Urinary bladder (tissue), 4 donors: ENCODE data around the gene RFXAP. TPM values are rescaled to one million over a fixed set of nuclear protein-coding genes. Genes with fewer than 3 reads are reported as not detected.

Source experiments
- DNase-seq: peaks from one replicate; pipeline ENCODE4 v3.0.0-alpha.2; 2015; ENCODE audit errors: extremely low spot score
- H3K27ac ChIP-seq: one replicate; pipeline ENCODE4 v1.5.1; 2013; ENCODE audit warnings: low read depth, mild to moderate bottlenecking, moderate library complexity
- H3K36me3 ChIP-seq: one replicate; pipeline ENCODE4 v1.6.1; 2013; ENCODE audit warnings: mild to moderate bottlenecking, moderate library complexity; ENCODE audit not compliant: insufficient read depth
- H3K4me1 ChIP-seq: one replicate; pipeline ENCODE4 v1.6.1; 2013; ENCODE audit warnings: mild to moderate bottlenecking, moderate library complexity; ENCODE audit not compliant: insufficient read depth
- H3K4me3 ChIP-seq: one replicate; pipeline ENCODE4 v1.5.1; 2013; ENCODE audit warnings: low read depth, low read length
- WGBS: extraction: QIAGEN DNeasy Blood & Tissue Kit; methylation state at CpG from one replicate; pipeline ENCODE4 v1.1.7; 2013; 5-methylcytosine and 5-hydroxymethylcytosine counted together
- polyA plus RNA-seq: library from polyadenylated mRNA; stranded (reverse); fragments of 200-250 nt; gene quantifications from one replicate; pipeline ENCODE4 v1.2.3, GENCODE V29; 2013
- total RNA-seq: library from RNA; depleted of rRNA; stranded (reverse); fragments of >200 nt; gene quantifications from one replicate; pipeline ENCODE4 v1.2.3, GENCODE V29; 2014
- donor health status: healthy with polysubstance abuse.
- donor health status: healthy.

The RFXAP gene
- total and polyA plus RNA-seq, 2 donors, result 6.1 to 10.0 TPM

DNA sequence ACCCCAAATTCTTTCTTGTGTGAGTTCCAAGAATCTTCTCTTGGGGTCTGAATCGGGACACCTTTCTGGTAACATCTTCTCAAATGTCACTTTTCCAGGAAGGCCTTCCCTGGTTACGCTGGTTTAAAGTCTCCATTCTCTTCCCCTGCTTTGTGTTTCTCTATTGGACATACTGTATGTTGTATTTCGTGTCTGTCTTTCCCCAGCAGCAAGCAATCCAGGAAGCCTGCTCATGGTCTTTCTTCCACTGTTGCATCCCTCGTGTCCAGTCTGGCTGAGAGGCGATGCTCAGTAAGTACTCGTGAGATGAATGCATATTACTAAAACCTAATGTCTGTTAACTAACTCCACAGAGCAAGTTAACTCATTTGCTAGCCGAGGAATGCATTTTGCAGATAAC lies 43.7 kb downstream of the RFXAP start:
- 72% methylated on average over 7 of the region's 7 CpGs for WGBS
- H3K36me3 ChIP-seq, result peaks cover 2% of the 10 kb centered on the region
- H3K27ac ChIP-seq, result no peak overlapping the region

DNA sequence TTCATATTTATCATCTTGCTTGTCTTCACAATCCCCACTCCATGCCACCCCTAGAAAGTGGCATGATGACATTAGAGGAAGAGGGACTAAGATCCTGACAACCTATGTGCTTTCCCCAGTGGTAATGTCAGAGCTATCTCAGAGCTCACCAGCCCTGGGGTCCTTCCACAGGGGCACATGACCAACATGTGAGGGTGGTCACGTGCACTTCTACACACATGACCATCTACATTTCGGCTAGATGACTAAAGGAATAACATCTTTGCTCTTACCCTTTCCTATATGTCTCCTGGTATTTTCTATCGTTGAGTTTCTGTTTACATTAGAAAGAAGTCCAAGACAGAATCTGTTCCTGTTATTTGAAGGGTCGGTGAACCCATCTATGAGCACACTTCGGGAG lies 46.2 kb downstream of the RFXAP start:
- peaks cover 2% of the 10 kb centered on the region for H3K36me3 ChIP-seq
- no peak overlapping the region for H3K27ac ChIP-seq
- H3K4me1 ChIP-seq, result no peaks in the 10 kb centered on the region
- WGBS, result 90% methylated on average over 5 of the region's 5 CpGs
- no peak overlapping the region for H3K4me3 ChIP-seq
- DNase-seq, result no peak

More for the DNA sequence above, 43.7 kb downstream of the RFXAP start:
- no peak for DNase-seq
- Histone ChIP-seq H3K4me1 (no peaks in the 10 kb centered on the region), H3K4me3 (no peak overlapping the region)

DNA sequence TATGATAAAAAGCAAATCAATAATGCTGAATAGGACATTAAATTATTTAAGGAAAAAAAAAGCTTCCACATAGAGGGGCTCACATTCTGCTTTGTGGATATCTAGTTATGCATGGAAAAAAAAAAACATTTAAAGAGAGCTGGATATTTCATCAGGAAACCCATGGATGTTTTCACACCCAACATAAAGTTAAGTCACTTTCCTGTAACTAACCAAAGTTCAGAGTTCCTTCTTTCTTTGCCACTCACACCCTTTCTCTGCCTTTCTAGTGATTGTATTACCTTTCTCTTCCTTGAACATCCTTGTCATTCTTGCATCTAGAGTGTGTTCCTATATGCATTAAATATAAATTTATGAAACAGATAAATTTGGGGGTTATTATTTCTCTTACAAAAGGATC lies 47.2 kb downstream of the RFXAP start:
- H3K4me3 ChIP-seq, result no peak overlapping the region
- no peaks in the 10 kb centered on the region for H3K4me1 ChIP-seq
- no peak for DNase-seq
- no peak overlapping the region for H3K27ac ChIP-seq
- peaks cover 2% of the 10 kb centered on the region for H3K36me3 ChIP-seq

DNA sequence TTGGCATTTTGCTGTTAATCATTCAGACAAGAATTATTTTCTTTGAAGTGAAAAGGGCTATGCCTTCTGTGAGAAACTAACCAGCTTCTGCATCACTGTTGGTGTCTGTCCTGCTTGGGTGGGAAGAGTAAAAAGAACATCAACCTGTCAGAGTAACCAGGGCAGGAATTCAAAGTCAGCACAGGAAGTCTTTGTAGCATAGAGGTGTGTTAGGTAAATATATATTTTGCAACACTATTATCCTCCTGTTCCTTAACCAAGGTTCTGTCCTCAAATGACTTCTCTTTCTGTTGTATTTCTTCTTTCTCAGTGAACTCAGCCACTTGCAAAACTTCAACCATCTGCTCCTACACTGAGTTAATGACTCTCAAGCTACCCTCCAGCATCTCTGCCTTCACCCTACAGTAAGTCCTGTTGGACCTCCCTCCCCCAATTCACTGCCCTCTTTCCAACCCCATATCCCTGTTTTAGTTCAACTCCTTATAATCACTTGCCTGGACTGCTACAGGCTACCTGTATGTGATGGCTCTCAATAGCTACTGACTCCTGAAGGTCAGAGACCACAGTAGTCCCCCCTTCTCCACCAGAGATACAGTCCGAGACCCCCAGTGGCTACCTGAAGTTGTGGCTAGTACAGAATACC lies 51.1 kb downstream of the RFXAP start:
- H3K36me3 ChIP-seq, result peaks cover 3% of the 10 kb centered on the region

DNA sequence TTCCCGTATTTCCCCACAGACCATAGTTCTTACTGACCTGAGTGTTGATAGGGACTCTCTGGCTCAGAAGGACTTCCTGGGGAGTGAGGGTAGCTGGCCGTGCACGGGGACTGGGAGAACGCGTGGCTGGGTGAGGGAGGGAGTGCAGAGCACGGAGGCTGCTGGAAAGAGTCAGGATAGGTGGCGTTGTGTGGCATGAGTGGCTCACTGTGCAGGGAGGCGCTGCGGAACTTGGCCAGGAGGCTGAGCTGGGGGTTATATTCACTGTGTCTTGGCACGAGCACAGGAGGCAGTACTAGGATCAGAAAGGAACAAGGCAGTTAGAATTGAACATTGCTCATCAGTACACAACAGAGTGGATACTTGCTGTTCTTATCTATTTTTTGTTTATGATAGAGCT lies 53.6 kb downstream of the RFXAP start:
- H3K4me3 ChIP-seq, result no peak overlapping the region
- no peaks in the 10 kb centered on the region for H3K4me1 ChIP-seq
- peaks cover 3% of the 10 kb centered on the region for H3K36me3 ChIP-seq
- DNase-seq, result no peak
- WGBS, result 59% methylated on average over 10 of the region's 10 CpGs
- no peak overlapping the region for H3K27ac ChIP-seq

More for the DNA sequence above, 51.1 kb downstream of the RFXAP start:
- Histone ChIP-seq H3K4me1 (no peaks in the 10 kb centered on the region), H3K4me3 (no peak overlapping the region), H3K27ac (no peak overlapping the region)
- DNase-seq, result no peak
- 91% methylated on average over 1 of the region's 1 CpG for WGBS

DNA sequence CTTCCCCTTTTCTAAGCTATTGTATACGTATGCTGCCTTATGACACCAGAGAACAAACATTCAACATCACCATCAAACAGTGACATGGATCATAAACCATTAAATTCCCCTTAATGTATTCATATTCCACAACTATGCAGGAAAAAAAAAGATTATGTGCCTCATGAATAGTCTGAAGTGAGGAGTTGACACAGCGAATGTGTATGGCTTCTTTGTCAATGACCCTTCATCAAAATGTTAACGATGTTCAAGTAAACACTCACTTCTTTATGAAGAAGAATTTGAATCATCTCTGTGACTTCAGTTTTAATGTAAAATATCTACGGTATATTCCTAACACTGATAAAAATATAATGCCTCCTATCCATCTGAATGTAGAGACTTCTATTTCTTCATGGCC lies 56.4 kb downstream of the RFXAP start:
- H3K27ac ChIP-seq, result no peak overlapping the region
- peaks cover 3% of the 10 kb centered on the region for H3K36me3 ChIP-seq
- no peak overlapping the region for H3K4me3 ChIP-seq
- DNase-seq, result no peak
- H3K4me1 ChIP-seq, result no peaks in the 10 kb centered on the region
- 76% methylated on average over 4 of the region's 4 CpGs for WGBS

DNA sequence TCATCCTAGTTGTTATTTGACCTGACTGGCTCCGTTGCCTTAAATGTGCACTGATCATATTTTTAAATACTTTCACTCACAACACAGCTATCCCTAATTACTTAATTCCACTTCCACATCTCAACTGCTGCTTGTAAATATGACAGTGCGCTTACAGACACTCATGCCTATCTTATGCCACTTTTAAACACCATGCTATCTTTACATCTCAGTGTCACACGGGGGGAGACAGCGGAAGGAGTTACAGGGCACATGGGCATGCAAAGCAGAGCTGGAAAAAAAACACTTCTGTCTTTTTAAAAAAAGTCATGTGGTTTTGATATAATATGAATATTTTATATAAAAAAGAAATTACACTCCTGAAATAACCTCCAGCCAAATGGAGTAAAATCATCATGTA lies 56.9 kb downstream of the RFXAP start:
- no peak overlapping the region for H3K4me3 ChIP-seq
- no peaks in the 10 kb centered on the region for H3K4me1 ChIP-seq
- no peak overlapping the region for H3K27ac ChIP-seq
- WGBS, result 68% methylated on average over 4 of the region's 4 CpGs
- peaks cover 3% of the 10 kb centered on the region for H3K36me3 ChIP-seq
- DNase-seq, result no peak

Other genes with a start within 250 kb of the RFXAP start
- 1.7 TPM for gene SERTM1, start 145.2 kb upstream of the RFXAP start, total RNA-seq
- 0.18 TPM for gene SERTM1, start 145.2 kb upstream of the RFXAP start, polyA plus RNA-seq
- gene SMAD9, start 101.0 kb downstream of the RFXAP start, total RNA-seq, result 47.4 TPM
- 10.8 TPM for gene SMAD9, start 101.0 kb downstream of the RFXAP start, polyA plus RNA-seq
- gene ALG5, start 180.1 kb downstream of the RFXAP start, total RNA-seq, result 43.4 TPM
- 39.0 TPM for gene ALG5, start 180.1 kb downstream of the RFXAP start, polyA plus RNA-seq
- gene EXOSC8, start 181.6 kb downstream of the RFXAP start, total RNA-seq, result 45.0 TPM
- 29.4 TPM for gene EXOSC8, start 181.6 kb downstream of the RFXAP start, polyA plus RNA-seq
- 153 TPM for gene SUPT20H, start 240.5 kb downstream of the RFXAP start, total RNA-seq
- 30.3 TPM for gene SUPT20H, start 240.5 kb downstream of the RFXAP start, polyA plus RNA-seq